Activated T-cell treated with anti-CD3 and anti-CD28 coated beads for 48 hours (primary cell): Measurements from ENCODE around the gene RHOV.
A peak's percentile ranks its signal among the peaks of the same experiment; 100 is the strongest.

Experiments used
- DNase-seq: peaks from one replicate; pipeline ENCODE4 v3.0.0-alpha.2; 2020; ENCODE audit warnings: low read depth

RHOV gene

DNA sequence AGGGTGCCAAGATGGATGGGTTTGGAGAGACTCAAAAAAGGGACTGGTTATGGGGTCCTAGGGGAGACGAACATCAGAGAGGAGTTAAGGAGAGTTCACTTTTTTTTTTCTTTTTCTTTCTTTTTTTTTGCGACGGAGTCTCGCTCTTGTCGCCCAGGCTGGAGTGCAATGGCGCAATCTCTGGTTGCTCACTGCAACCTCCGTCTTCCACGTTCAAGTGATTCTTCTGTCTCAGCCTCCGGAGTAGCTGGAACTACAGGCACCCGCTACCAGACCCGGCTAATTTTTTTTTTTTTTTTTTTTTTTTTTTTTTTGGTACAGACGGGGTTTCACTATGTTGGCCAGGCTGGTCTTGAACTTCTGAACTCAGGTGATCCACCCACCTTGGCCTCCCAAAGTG is 29.0 kb downstream of the RHOV start:
- DNase-seq = no peak

GRCh38 chr15:40844696-40845030 is 29.4 kb downstream of the RHOV start:
- DNase-seq = peak; percentile 35

GRCh38 chr15:40843885-40844695 is 29.9 kb downstream of the RHOV start, which contains the start of gene SPINT1:
Gene SPINT1, plus strand, starts transcription at chr15:40844048. Its CDS starts 507 bp downstream, at chr15:40844555.
- DNase-seq = peak; percentile 76

- DNase-seq = no peak
These were observed 30.7 kb downstream of the RHOV start for GRCh38 chr15:40843261-40843884.

- no peak for DNase-seq
These were observed 32.3 kb downstream of the RHOV start for GRCh38 chr15:40841741-40842140.

- no peak for DNase-seq
These were observed 35.3 kb downstream of the RHOV start for GRCh38 chr15:40838756-40839155.

DNA sequence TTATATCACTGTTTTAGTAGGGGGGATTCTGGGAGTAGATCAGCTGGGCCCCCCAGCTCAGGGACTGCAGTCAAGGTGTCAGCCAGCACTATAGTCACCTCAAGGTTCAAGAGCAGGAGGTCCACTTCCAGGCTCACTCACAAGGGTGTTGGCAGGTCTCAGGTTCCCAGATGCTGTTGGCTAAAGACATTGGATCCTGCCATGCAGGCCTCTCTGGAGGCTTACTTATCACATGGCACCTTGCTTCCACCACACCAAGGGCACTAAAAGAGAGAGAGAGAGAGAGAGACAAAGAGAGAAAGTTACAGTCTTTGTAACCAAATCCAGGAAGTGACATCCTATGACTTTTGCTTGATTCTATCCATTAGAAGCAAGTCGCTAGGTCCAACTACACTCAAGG is 38.0 kb downstream of the RHOV start:
- no peak for DNase-seq

- no peak for DNase-seq
These were observed 41.1 kb downstream of the RHOV start for GRCh38 chr15:40832903-40833302.

GRCh38 chr15:40831861-40832260 is 42.2 kb downstream of the RHOV start:
- no peak for DNase-seq

GRCh38 chr15:40830884-40831283 is 43.1 kb downstream of the RHOV start:
- DNase-seq = no peak

DNA sequence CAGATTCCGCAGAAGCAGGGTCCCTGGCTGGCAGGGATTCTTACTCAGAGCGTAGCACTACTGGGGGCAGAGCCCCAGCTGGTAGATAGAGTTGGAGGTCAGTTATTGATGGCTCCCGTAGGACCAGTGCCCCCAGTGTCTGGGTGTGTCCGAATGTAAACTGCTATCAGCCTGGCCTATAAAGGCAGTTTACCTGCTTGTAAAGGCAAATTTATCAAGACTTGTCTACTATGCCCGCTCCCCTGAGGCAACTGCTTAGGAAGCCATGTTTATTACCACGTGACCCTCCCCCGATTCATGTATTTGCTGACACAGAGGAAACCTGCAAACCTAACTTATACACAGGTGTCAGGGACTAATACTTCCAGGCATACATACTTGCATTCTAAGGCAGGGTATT is 44.9 kb downstream of the RHOV start:
- DNase-seq = no peak

GRCh38 chr15:40828447-40829036 is 45.5 kb downstream of the RHOV start, which contains the start of gene PPP1R14D:
Gene PPP1R14D, minus strand, starts transcription at chr15:40828708. Its CDS starts 67 bp downstream, at chr15:40828641.
- no peak for DNase-seq

GRCh38 chr15:40826423-40827075 is 47.5 kb downstream of the RHOV start:
- DNase-seq = no peak

- DNase-seq = no peak
These were observed 48.2 kb downstream of the RHOV start for GRCh38 chr15:40825661-40826422.

- DNase-seq = no peak
These were observed 50.3 kb downstream of the RHOV start for GRCh38 chr15:40823572-40824343.
